Measurements from ENCODE around the gene CH25H.

DNA sequence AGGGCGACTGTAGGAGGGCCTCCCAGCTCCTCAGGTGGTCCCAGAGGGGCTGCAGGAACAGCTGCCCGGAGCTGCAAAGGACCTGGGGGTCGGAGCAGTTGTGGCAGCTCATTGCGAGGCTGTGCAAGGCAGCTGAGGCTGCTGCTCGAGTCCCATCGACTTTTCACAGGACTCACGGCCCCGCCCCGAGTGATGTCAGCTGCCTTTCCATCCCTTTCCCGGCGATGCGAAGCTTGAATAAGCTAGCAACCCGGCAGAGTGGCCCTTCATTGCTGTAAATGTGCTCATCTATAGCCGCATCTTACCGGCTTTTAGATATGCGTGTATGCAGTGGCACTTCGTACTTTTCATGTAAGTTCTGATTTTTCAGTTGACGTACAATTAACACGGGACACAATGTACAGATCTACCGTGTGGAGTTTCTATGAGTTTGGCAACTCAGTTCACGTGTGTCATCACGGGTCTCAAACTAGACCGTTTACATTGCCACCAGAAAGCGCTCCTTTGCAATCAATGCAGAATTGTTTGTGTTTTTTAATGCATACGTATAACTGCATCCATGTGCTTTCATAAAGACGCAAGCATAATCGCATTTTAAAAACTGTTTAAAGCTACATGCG, at the start of gene CH25H:
- TF ChIP-seq POLR2AphosphoS5 (IDR thresholded peaks at IDR 0.05): peak; percentile 31 to 58 (median 45)
- TF ChIP-seq CTCF (IDR thresholded peaks at IDR 0.05): no peak
